CD4-positive, CD25-positive, alpha-beta regulatory T cell (primary cell): ENCODE measurements around the gene ST6GALNAC3. TPM values are rescaled to one million over a fixed set of nuclear protein-coding genes. Genes with fewer than 3 reads are reported as not detected.
A peak's percentile ranks its signal among the peaks of the same experiment; 100 is the strongest.

Source experiments
- ATAC-seq, 2 donors: fragments of 150-1000 bp; cut with Tn5 transposase; one replicate each; pipeline ENCODE4 v1.10.0; 2021; ENCODE audit warnings: low read depth in 2 of 2, moderate number of reproducible peaks in 2 of 2, moderate library complexity in 1 of 2
- DNase-seq, 3 donors: peaks; one replicate each; pipeline versions ENCODE4 v3.0.0 to v3.0.0-alpha.2; 2012 to 2022; ENCODE audit warnings: mixed read lengths in 1 of 3
- H3K27ac ChIP-seq: one replicate; pipeline ENCODE4 v1.7.0; 2013; ENCODE audit warnings: mild to moderate bottlenecking, low read length; ENCODE audit not compliant: insufficient read depth, poor library complexity, severe bottlenecking
- H3K27me3 ChIP-seq: one replicate; pipeline ENCODE4 v1.7.0; 2013; ENCODE audit warnings: low read length; ENCODE audit not compliant: control insufficient read depth, insufficient read depth
- H3K36me3 ChIP-seq: one replicate; pipeline ENCODE4 v1.7.0; 2013; ENCODE audit warnings: mild to moderate bottlenecking, low read length, moderate library complexity; ENCODE audit not compliant: control insufficient read depth, insufficient read depth
- H3K4me1 ChIP-seq: 2 replicates; pipeline ENCODE4 v1.7.0; 2013; ENCODE audit warnings: mild to moderate bottlenecking, low read length; ENCODE audit not compliant: insufficient read depth, control insufficient read depth, poor library complexity, severe bottlenecking
- H3K4me3 ChIP-seq: one replicate; pipeline ENCODE4 v1.7.0; 2013; ENCODE audit warnings: low read depth, mild to moderate bottlenecking, low read length, moderate library complexity
- H3K9me3 ChIP-seq, 2 experiments: 1 replicate in 1 of 2; 2 replicates in 1 of 2; pipeline ENCODE4 v1.7.0; 2013; ENCODE audit warnings: low read length in 2 of 2, mild to moderate bottlenecking in 1 of 2, moderate library complexity in 1 of 2; ENCODE audit not compliant: control insufficient read depth in 2 of 2
- H3K27ac Mint-ChIP-seq, 3 donors: one replicate each; pipeline ENCODE4 v1.8.0; 2020 to 2022; ENCODE audit warnings: mild to moderate bottlenecking in 3 of 3, mixed read lengths in 3 of 3, moderate library complexity in 2 of 3
- H3K27me3 Mint-ChIP-seq: one replicate; pipeline ENCODE4 v1.8.0; 2022; ENCODE audit warnings: mild to moderate bottlenecking, mixed read lengths
- H3K36me3 Mint-ChIP-seq: one replicate; pipeline ENCODE4 v1.8.0; 2020; ENCODE audit warnings: mixed read lengths
- H3K4me1 Mint-ChIP-seq, 4 donors: one replicate each; pipeline ENCODE4 v1.8.0; 2020 to 2022; ENCODE audit warnings: mixed read lengths in 4 of 4, mild to moderate bottlenecking in 1 of 4
- H3K4me3 Mint-ChIP-seq, 4 donors: one replicate each; pipeline ENCODE4 v1.8.0; 2020 to 2022; ENCODE audit warnings: mild to moderate bottlenecking in 4 of 4, mixed read lengths in 4 of 4, moderate library complexity in 3 of 4
- H3K9me3 Mint-ChIP-seq, 7 donors: one replicate each; pipeline ENCODE4 v1.8.0; 2020 to 2022; ENCODE audit warnings: mixed read lengths in 7 of 7, mild to moderate bottlenecking in 3 of 7, moderate library complexity in 2 of 7
- polyA plus RNA-seq, 4 donors: library from polyadenylated mRNA; unstranded; fragments of 300-500 nt; fragmentation: Illumina TruSeq; gene quantifications; one replicate each; pipeline ENCODE4 v1.2.3, GENCODE V29; 2021
- total RNA-seq: library from RNA; stranded (reverse); gene quantifications from one replicate; pipeline ENCODE4 v1.2.3, GENCODE V29; 2022

ST6GALNAC3 gene
- total RNA-seq = 1.5 TPM
- 1 to 10 TPM in 1 of 4 donors, under 1 TPM in 3; 0.03 to 3.4 (median 0.63) TPM for polyA plus RNA-seq

- Mint-ChIP-seq H3K27ac (peak within 1 kb of the TSS; percentile 59 to 91 (median 91)), H3K9me3 (no peaks in the 10 kb centered on the region), H3K27me3 (peaks cover 17% of the 10 kb centered on the region), H3K36me3 (no peaks in the 10 kb centered on the region), H3K4me3 (peak within 1 kb of the TSS; percentile 64 to 93 (median 90)), H3K4me1 (peaks cover 9 to 32% (median 16%) of the 10 kb centered on the region in 4 donors)
- DNase-seq (peak; percentile 57 to 80 (median 76)), ATAC-seq (peak; percentile 93 to 94)
- peak within 1 kb of the TSS; percentile 62 for H3K4me3 ChIP-seq
- peaks cover 2% of the 10 kb centered on the region for H3K27me3 ChIP-seq
- H3K36me3 ChIP-seq = no peaks in the 10 kb centered on the region
- H3K27ac ChIP-seq = no peak within 1 kb of the TSS
- peaks cover 6% of the 10 kb centered on the region for H3K4me1 ChIP-seq
- H3K9me3 ChIP-seq = no peaks in the 10 kb centered on the region
These were observed at the start of gene ST6GALNAC3 for GRCh38 chr1:76074321-76075187. Gene ST6GALNAC3, plus strand, starts transcription at chr1:76074746.

DNA sequence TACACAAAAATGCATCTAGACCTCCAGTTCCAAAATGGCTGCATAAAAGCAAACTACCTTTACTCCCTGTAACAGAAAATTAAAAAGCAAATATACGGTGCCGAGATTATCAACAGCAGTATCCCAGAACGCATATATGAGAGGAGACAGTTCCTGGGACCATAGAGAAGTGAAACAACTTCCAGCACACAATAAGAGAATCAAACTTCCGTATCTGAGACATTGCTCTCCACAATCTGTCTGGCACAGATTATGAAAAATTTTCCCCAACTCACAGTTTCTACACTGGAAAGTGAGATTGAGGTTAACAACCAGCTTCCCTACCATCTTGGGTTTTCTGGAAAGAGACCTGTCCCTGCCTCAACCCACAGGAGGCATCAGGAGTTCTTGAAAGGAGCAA is 47.2 kb upstream of the ST6GALNAC3 start:
- H3K36me3 Mint-ChIP-seq = no peaks in the 10 kb centered on the region
- H3K4me3 ChIP-seq = no peak overlapping the region

DNA sequence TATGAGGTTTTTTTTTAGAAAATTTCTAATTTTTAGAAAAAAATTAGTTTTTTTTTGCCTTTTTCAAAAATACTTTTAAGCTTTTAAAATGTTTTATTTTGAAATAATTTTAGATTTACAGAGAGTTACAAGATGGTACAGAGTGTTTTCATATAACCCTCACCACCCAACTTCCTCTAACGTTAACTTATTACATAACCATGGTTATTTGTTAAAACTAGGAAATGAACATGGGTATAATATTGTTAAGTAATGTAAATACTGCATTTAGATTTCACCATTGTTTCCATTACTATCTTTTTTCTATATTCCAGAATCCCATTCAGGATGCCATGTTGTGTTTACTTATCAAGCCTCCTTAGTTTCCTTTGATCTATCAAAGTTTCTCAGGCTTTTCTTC is 45.2 kb upstream of the ST6GALNAC3 start:
- Histone ChIP-seq H3K9me3 (no peaks in the 10 kb centered on the region), H3K4me3 (no peak overlapping the region), H3K36me3 (no peaks in the 10 kb centered on the region), H3K27ac (no peak overlapping the region), H3K27me3 (no peaks in the 10 kb centered on the region), H3K4me1 (no peaks in the 10 kb centered on the region)
- DNase-seq (no peak), ATAC-seq (no peak)
- Mint-ChIP-seq H3K36me3 (no peaks in the 10 kb centered on the region), H3K27me3 (peaks cover 4% of the 10 kb centered on the region), H3K27ac (no peak overlapping the region), H3K4me1 (peaks cover 0 to 7% (median 0%) of the 10 kb centered on the region in 4 donors), H3K4me3 (no peak overlapping the region), H3K9me3 (peaks cover 0 to 3% (median 0%) of the 10 kb centered on the region in 7 donors)

More for the DNA sequence above, 47.2 kb upstream of the ST6GALNAC3 start:
- no peaks in the 10 kb centered on the region for H3K4me1 ChIP-seq
- Mint-ChIP-seq H3K4me3 (no peak overlapping the region), H3K27me3 (peaks cover 7% of the 10 kb centered on the region), H3K9me3 (peaks cover 0 to 3% (median 0%) of the 10 kb centered on the region in 7 donors), H3K4me1 (peaks cover 0 to 19% (median 3%) of the 10 kb centered on the region in 4 donors), H3K27ac (no peak overlapping the region)
- H3K9me3 ChIP-seq = no peaks in the 10 kb centered on the region
- no peak for DNase-seq
- no peaks in the 10 kb centered on the region for H3K36me3 ChIP-seq
- no peaks in the 10 kb centered on the region for H3K27me3 ChIP-seq
- H3K27ac ChIP-seq = no peak overlapping the region
- ATAC-seq = no peak

DNA sequence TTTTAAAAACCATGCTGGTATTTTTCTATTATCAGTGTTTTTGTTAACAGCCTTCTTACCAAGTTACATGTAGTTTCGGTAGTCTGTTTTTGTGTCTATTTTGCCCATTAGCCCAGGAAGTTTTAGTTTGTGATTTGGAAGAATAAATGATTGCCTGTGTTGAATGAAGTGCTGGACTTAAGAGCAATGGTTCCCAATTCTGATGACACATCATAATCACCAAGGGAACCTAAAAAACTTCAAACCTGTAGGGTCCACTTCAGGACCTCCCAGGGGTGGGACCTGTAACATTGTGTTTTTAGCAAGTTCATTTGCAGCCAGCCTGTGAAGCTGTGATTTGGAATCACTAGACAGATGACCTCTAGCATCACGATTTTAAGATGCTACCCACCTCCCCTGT is 43.0 kb upstream of the ST6GALNAC3 start:
- H3K4me1 ChIP-seq = no peaks in the 10 kb centered on the region
- Mint-ChIP-seq H3K27ac (no peak overlapping the region), H3K36me3 (no peaks in the 10 kb centered on the region), H3K4me3 (no peak overlapping the region), H3K27me3 (peaks cover 4% of the 10 kb centered on the region), H3K9me3 (peaks cover 0 to 3% (median 0%) of the 10 kb centered on the region in 7 donors), H3K4me1 (peaks cover 0 to 4% (median 0%) of the 10 kb centered on the region in 4 donors)
- DNase-seq (no peak), ATAC-seq (no peak)
- no peaks in the 10 kb centered on the region for H3K9me3 ChIP-seq
- no peak overlapping the region for H3K27ac ChIP-seq
- H3K27me3 ChIP-seq = no peaks in the 10 kb centered on the region
- H3K36me3 ChIP-seq = no peaks in the 10 kb centered on the region
- H3K4me3 ChIP-seq = no peak overlapping the region

DNA sequence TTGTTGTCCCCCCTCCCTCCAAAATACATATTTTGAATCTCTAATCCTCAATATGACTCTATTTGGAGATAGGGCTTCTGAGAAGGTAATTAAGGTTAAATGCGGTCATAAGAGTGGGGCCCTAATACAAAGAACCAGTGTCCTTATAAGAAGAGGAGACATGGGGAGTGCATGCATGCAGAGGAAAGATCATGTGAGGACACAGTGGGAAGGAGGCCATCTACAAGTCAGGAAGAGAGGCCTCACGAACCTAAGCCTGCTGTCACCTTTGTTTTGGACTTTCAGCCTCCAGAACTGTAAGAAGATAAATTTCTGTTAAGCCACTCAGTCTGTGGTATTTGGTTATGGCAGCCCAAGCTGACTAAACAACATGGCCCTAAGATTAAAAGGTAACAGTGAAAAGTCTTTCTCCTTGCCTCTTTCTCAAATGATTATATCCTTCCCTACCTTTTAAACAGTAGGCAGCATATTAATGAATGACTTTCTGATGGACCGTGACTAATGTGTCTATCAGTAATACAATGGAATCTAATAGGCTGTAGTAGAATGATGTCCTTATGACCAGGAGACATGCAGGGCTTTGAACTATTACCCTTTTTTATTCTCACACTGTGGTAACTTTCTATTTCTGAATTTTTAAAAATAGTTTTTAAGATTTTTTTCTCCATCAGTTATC is 40.6 kb upstream of the ST6GALNAC3 start:
- no peaks in the 10 kb centered on the region for H3K27me3 ChIP-seq
- Mint-ChIP-seq H3K27ac (no peak overlapping the region), H3K4me1 (no peaks in the 10 kb centered on the region), H3K4me3 (no peak overlapping the region), H3K9me3 (no peaks in the 10 kb centered on the region), H3K36me3 (no peaks in the 10 kb centered on the region), H3K27me3 (peaks cover 1% of the 10 kb centered on the region)
- DNase-seq (no peak), ATAC-seq (no peak)
- no peaks in the 10 kb centered on the region for H3K9me3 ChIP-seq
- no peaks in the 10 kb centered on the region for H3K4me1 ChIP-seq
- H3K36me3 ChIP-seq = no peaks in the 10 kb centered on the region
- H3K27ac ChIP-seq = no peak overlapping the region
- H3K4me3 ChIP-seq = no peak overlapping the region

GRCh38 chr1:76035053-76035452 is 39.5 kb upstream of the ST6GALNAC3 start:
- no peak for DNase-seq
- H3K27me3 ChIP-seq = no peaks in the 10 kb centered on the region

GRCh38 chr1:76037324-76037723 is 37.2 kb upstream of the ST6GALNAC3 start:
- H3K27ac Mint-ChIP-seq = no peak overlapping the region

More at GRCh38 chr1:76035053-76035452, 39.5 kb upstream of the ST6GALNAC3 start:
- peaks cover 4% of the 10 kb centered on the region for H3K27me3 Mint-ChIP-seq
- H3K4me3 ChIP-seq = no peak overlapping the region
- no peak overlapping the region for H3K27ac Mint-ChIP-seq
- no peaks in the 10 kb centered on the region for H3K4me1 Mint-ChIP-seq
- H3K27ac ChIP-seq = no peak overlapping the region
- no peaks in the 10 kb centered on the region for H3K9me3 ChIP-seq
- H3K36me3 Mint-ChIP-seq = no peaks in the 10 kb centered on the region
- H3K4me3 Mint-ChIP-seq = no peak overlapping the region
- H3K9me3 Mint-ChIP-seq = no peaks in the 10 kb centered on the region
- no peaks in the 10 kb centered on the region for H3K36me3 ChIP-seq
- ATAC-seq = no peak
- H3K4me1 ChIP-seq = no peaks in the 10 kb centered on the region

More at GRCh38 chr1:76037324-76037723, 37.2 kb upstream of the ST6GALNAC3 start:
- H3K4me1 ChIP-seq = no peaks in the 10 kb centered on the region
- H3K4me3 ChIP-seq = no peak overlapping the region
- H3K27ac ChIP-seq = no peak overlapping the region
- Mint-ChIP-seq H3K27me3 (peaks cover 4% of the 10 kb centered on the region), H3K4me3 (no peak overlapping the region), H3K9me3 (no peaks in the 10 kb centered on the region), H3K4me1 (no peaks in the 10 kb centered on the region), H3K36me3 (no peaks in the 10 kb centered on the region)
- ATAC-seq (no peak), DNase-seq (no peak)
- H3K9me3 ChIP-seq = no peaks in the 10 kb centered on the region
- H3K27me3 ChIP-seq = no peaks in the 10 kb centered on the region
- no peaks in the 10 kb centered on the region for H3K36me3 ChIP-seq
